HCT116 (cell line): Measurements from ENCODE around the gene CPHXL2. TPM values are rescaled to one million over a fixed set of nuclear protein-coding genes. Genes with fewer than 3 reads are reported as not detected.

Experiments used
- ATAC-seq: fragments of 200-7000 bp; cut with Tn5 transposase; 2 replicates; pipeline ENCODE4 v1.9.1; 2020; ENCODE audit warnings: mild to moderate bottlenecking, moderate library complexity
- BruUV-seq: library from RNA; stranded (reverse); fragments of 400-500 nt; replicated peaks from 2 replicates; lab custom pipeline; 2021; lab: Mats Ljungman, UMichigan
- CTCF ChIA-PET: fragments of 300-600 bp; sonication (Branson Sonifier 250); formaldehyde crosslinking; loops from one replicate; lab custom pipeline; 2021; ENCODE audit warnings: antibody characterized with exemption; lab: Charles Lee
- POLR2A ChIA-PET: fragments of 300-600, 350-600 bp; sonication (Branson Sonifier 250); formaldehyde crosslinking; loops from one replicate; lab custom pipeline; 2021; ENCODE audit warnings: antibody characterized with exemption; lab: Charles Lee
- RAD21 ChIA-PET, 2 experiments: fragments of 300-600 bp; sonication (Branson Sonifier 250); formaldehyde crosslinking; loops; one replicate each; lab custom pipeline; 2023; ENCODE audit warnings: low total read pairs in 2 of 2; ENCODE audit not compliant: uncharacterized antibody in 2 of 2, unreplicated experiment in 2 of 2, low non-redundant PET in 1 of 2; lab: Charles Lee
- DNase-seq: peaks from one replicate; pipeline ENCODE4 v3.0.0-alpha.2; 2010; ENCODE audit warnings: low read depth, low spot score
- H2AFZ ChIP-seq: fragments of 200-600 bp; shearing (Covaris generic), sonication (generic); 2 replicates; pipeline ENCODE4 v1.6.1; 2017; ENCODE audit warnings: low read depth, mixed run types, mixed read lengths, antibody characterized with exemption, low read length; ENCODE audit not compliant: poor library complexity, severe bottlenecking
- H3K27ac ChIP-seq: 2 replicates; pipeline ENCODE4 v1.5.1; 2012; ENCODE audit warnings: low read depth, low read length
- H3K27me3 ChIP-seq: fragments of 200-600 bp; sonication (generic); 2 replicates; pipeline ENCODE4 v1.6.1; 2016; ENCODE audit warnings: mixed run types, low read length, mixed read lengths; ENCODE audit not compliant: insufficient read depth
- H3K36me3 ChIP-seq, 2 experiments: fragments of 200-500 bp in 1 of 2; fragments of 200-600 bp in 1 of 2; sonication (Bioruptor generic) in 1 of 2; sonication (generic) in 1 of 2; 2 replicates each; pipeline versions ENCODE4 v1.5.1 to v1.6.1; 2014 to 2016; ENCODE audit warnings: low read length in 2 of 2, inconsistent platforms in 1 of 2, mixed read lengths in 1 of 2, mixed run types in 1 of 2; ENCODE audit not compliant: insufficient read depth in 2 of 2, control insufficient read depth in 1 of 2
- H3K4me1 ChIP-seq, 2 experiments: fragments of 200-600 bp in 1 of 2; sonication (generic) in 1 of 2; 2 replicates each; pipeline versions ENCODE4 v1.5.1 to v1.6.1; 2012 to 2017; ENCODE audit warnings: low read length in 2 of 2, inconsistent platforms in 1 of 2, mild to moderate bottlenecking in 1 of 2, mixed read lengths in 1 of 2, mixed run types in 1 of 2, moderate library complexity in 1 of 2; ENCODE audit not compliant: insufficient read depth in 2 of 2, control insufficient read depth in 1 of 2
- H3K4me2 ChIP-seq: fragments of 200-600 bp; sonication (generic); 2 replicates; pipeline ENCODE4 v1.6.1; 2017; ENCODE audit warnings: mixed run types, low read length, mixed read lengths
- H3K4me3 ChIP-seq, 2 experiments: fragments of 200-600 bp in 1 of 2; sonication (generic) in 1 of 2; replicated peaks in 1 of 2; 2 replicates each; pipeline ENCODE4 v1.5.1; 2011 to 2016; ENCODE audit warnings: low read length in 2 of 2, control low read depth in 1 of 2, low read depth in 1 of 2, mild to moderate bottlenecking in 1 of 2, mixed read lengths in 1 of 2, mixed run types in 1 of 2
- H3K79me2 ChIP-seq: fragments of 200-600 bp; sonication (generic); 2 replicates; pipeline ENCODE4 v1.6.1; 2017; ENCODE audit warnings: mild to moderate bottlenecking, mixed run types, low read length, moderate library complexity, mixed read lengths; ENCODE audit not compliant: insufficient read depth
- H3K9ac ChIP-seq: fragments of 200-600 bp; sonication (generic); 2 replicates; pipeline ENCODE4 v1.6.1; 2016; ENCODE audit warnings: low read length, mixed read lengths
- H3K9me2 ChIP-seq: fragments of 200-600 bp; sonication (generic), shearing (Covaris generic); 2 replicates; pipeline ENCODE4 v1.6.1; 2017; ENCODE audit warnings: mixed run types, mild to moderate bottlenecking, moderate library complexity; ENCODE audit not compliant: insufficient read depth
- H3K9me3 ChIP-seq, 2 experiments: fragments of 200-500 bp in 1 of 2; fragments of 200-600 bp in 1 of 2; sonication (Bioruptor generic) in 1 of 2; sonication (generic) in 1 of 2; 2 replicates each; pipeline ENCODE4 v1.6.1; 2014 to 2017; ENCODE audit warnings: low read length in 2 of 2, mixed read lengths in 2 of 2, inconsistent platforms in 1 of 2, low read depth in 1 of 2, mild to moderate bottlenecking in 1 of 2, mixed run types in 1 of 2, moderate library complexity in 1 of 2; ENCODE audit not compliant: control insufficient read depth in 1 of 2, insufficient read depth in 1 of 2
- H4K20me1 ChIP-seq: fragments of 200-600 bp; sonication (generic), shearing (Covaris generic); 2 replicates; pipeline ENCODE4 v1.6.1; 2017; ENCODE audit warnings: mixed run types, mild to moderate bottlenecking, moderate library complexity; ENCODE audit not compliant: insufficient read depth
- EGR1 ChIP-seq: IDR thresholded peaks from 2 replicates; pipeline ENCODE4 v1.6.1; 2012; ENCODE audit warnings: low read depth
- ELF1 ChIP-seq: IDR thresholded peaks from 2 replicates; pipeline ENCODE4 v1.6.1; 2012; ENCODE audit warnings: low read depth, borderline replicate concordance
- EZH2phosphoT487 ChIP-seq: fragments of 200-600 bp; IDR thresholded peaks from 2 replicates; pipeline ENCODE4 v1.6.1; 2018; ENCODE audit warnings: antibody characterized with exemption, borderline replicate concordance
- FOSL1 ChIP-seq: IDR thresholded peaks from 2 replicates; pipeline ENCODE4 v1.6.1; 2012; ENCODE audit warnings: low read depth
- JUND ChIP-seq: IDR thresholded peaks from 2 replicates; pipeline ENCODE4 v1.6.1; 2012
- POLR2AphosphoS5 ChIP-seq: IDR thresholded peaks from 2 replicates; pipeline ENCODE4 v1.6.1; 2011; ENCODE audit warnings: mild to moderate bottlenecking, low read depth, low read length, moderate library complexity
- RAD21 ChIP-seq: IDR thresholded peaks from 2 replicates; pipeline ENCODE4 v1.6.1; 2012; ENCODE audit warnings: low read depth, mild to moderate bottlenecking
- SRF ChIP-seq: IDR thresholded peaks from 2 replicates; pipeline ENCODE4 v1.6.1; 2012; ENCODE audit warnings: low read depth
- TCF7L2 ChIP-seq: IDR thresholded peaks from 2 replicates; pipeline ENCODE4 v1.7.0; 2011; ENCODE audit warnings: borderline replicate concordance, inconsistent platforms; ENCODE audit not compliant: insufficient read depth, insufficient read length; ENCODE audit errors: extremely low read depth
- YY1 ChIP-seq: IDR thresholded peaks from 2 replicates; pipeline ENCODE4 v1.6.1; 2011; ENCODE audit warnings: low read length, low read depth, moderate library complexity, mild to moderate bottlenecking; ENCODE audit not compliant: insufficient replicate concordance; ENCODE audit errors: extremely low read depth
- ZBTB33 ChIP-seq: IDR thresholded peaks from 2 replicates; pipeline ENCODE4 v1.6.1; 2011; ENCODE audit warnings: mild to moderate bottlenecking, low read length, moderate library complexity; ENCODE audit not compliant: insufficient replicate concordance; ENCODE audit errors: extremely low read depth
- ZFX ChIP-seq: fragments of 450-650 bp; IDR thresholded peaks from 2 replicates; pipeline ENCODE4 v1.6.1; 2017
- intact Hi-C: fragments of 100-400 bp; cut with micrococcal nuclease; formaldehyde crosslinking; loops from 2 replicates; pipeline ENCODE4 v1.10.0; 2022
- total RNA-seq: library from RNA; stranded (reverse); gene quantifications from one replicate; pipeline ENCODE4 v1.2.1, GENCODE V29; 2021; ENCODE audit not compliant: unreplicated experiment
- TF ChIP-seq, protein P1 (sequence below): IDR thresholded peaks from 2 replicates; pipeline ENCODE4 v1.6.1; 2012
- TF ChIP-seq, protein P2 (sequence below), 3 experiments: fragments of 200-600 bp in 1 of 3; sonication (generic) in 1 of 3; IDR thresholded peaks in 2 of 3; conservative IDR thresholded peaks in 1 of 3; 2 replicates each; pipeline ENCODE4 v1.5.1; 2012 to 2017; ENCODE audit warnings: low read depth in 2 of 3, low read length in 2 of 3, antibody characterized with exemption in 1 of 3, borderline replicate concordance in 1 of 3, control low read depth in 1 of 3, mild to moderate bottlenecking in 1 of 3, mixed read lengths in 1 of 3, mixed run types in 1 of 3, moderate library complexity in 1 of 3; ENCODE audit not compliant: insufficient read depth in 1 of 3
- TF ChIP-seq, protein P3 (sequence below): IDR thresholded peaks from 2 replicates; pipeline ENCODE4 v1.6.1; 2012

Gene CPHXL2
- total RNA-seq, 1 experiment from 2014 or later: not detected

DNA sequence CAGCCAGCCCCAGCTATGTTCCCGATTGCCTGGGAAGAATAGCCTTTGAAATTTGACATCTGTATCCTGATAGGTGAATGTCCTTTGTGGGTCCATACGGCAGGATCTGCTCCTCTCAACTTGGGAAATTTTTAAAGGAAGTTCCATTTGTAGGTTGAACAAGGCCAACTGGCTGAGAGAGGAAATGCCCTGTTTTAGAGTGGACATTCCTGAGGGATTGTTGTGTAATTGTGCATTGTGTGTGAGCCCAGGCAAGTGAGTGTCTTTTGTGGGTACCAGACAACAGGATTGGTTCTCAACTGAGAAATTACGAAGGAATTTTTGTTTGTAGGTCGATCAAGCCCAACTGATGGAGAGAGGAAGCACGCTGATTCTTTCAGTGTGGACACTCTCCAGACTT lies 2.6 kb upstream of the CPHXL2 start:
- TF ChIP-seq, protein P1, sequence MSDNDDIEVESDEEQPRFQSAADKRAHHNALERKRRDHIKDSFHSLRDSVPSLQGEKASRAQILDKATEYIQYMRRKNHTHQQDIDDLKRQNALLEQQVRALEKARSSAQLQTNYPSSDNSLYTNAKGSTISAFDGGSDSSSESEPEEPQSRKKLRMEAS: no peak
- TF ChIP-seq, all 23 proteins: peak for 0
- Histone ChIP-seq H3K27me3 (no peaks in the 10 kb centered on the region), H3K36me3 (no peaks in the 10 kb centered on the region), H3K9me3 (no peaks in the 10 kb centered on the region), H4K20me1 (no peaks in the 10 kb centered on the region), H3K79me2 (no peaks in the 10 kb centered on the region), H3K4me3 (no peak overlapping the region), H3K9ac (no peak overlapping the region), H3K4me2 (no peak overlapping the region), H2AFZ (no peak overlapping the region), H3K9me2 (no peaks in the 10 kb centered on the region), H3K4me1 (no peaks in the 10 kb centered on the region), H3K27ac (no peak overlapping the region)
- ATAC-seq (no peak), DNase-seq (no peak)
- ChIA-PET RAD21 (no interaction called here), CTCF (no interaction called here), POLR2A (no interaction called here)
- no TSS peak for BruUV-seq
- intact Hi-C loops: no loop called here

GRCh38 chr16:75667503-75667902 lies 9.3 kb downstream of the CPHXL2 start:
- intact Hi-C loops: no loop called here
- ChIA-PET POLR2A (no interaction called here), CTCF (no interaction called here), RAD21 (no interaction called here)
- Histone ChIP-seq H3K4me1 (no peaks in the 10 kb centered on the region), H3K9ac (no peak overlapping the region), H2AFZ (no peak overlapping the region), H4K20me1 (no peaks in the 10 kb centered on the region), H3K27ac (no peak overlapping the region), H3K9me2 (no peaks in the 10 kb centered on the region), H3K36me3 (no peaks in the 10 kb centered on the region), H3K4me3 (no peak overlapping the region), H3K27me3 (no peaks in the 10 kb centered on the region), H3K4me2 (no peak overlapping the region), H3K9me3 (no peaks in the 10 kb centered on the region), H3K79me2 (no peaks in the 10 kb centered on the region)
- DNase-seq (no peak), ATAC-seq (no peak)
- TF ChIP-seq FOSL1: no peak
- no peak for TF ChIP-seq ZFX
- no peak for TF ChIP-seq YY1
- no peak for TF ChIP-seq POLR2AphosphoS5
- TF ChIP-seq ELF1: no peak
- TF ChIP-seq JUND: no peak
- TF ChIP-seq EZH2phosphoT487: no peak
- no peak for TF ChIP-seq TCF7L2
- no peak for TF ChIP-seq SRF
- no peak for TF ChIP-seq ZBTB33
- TF ChIP-seq, protein P2, sequence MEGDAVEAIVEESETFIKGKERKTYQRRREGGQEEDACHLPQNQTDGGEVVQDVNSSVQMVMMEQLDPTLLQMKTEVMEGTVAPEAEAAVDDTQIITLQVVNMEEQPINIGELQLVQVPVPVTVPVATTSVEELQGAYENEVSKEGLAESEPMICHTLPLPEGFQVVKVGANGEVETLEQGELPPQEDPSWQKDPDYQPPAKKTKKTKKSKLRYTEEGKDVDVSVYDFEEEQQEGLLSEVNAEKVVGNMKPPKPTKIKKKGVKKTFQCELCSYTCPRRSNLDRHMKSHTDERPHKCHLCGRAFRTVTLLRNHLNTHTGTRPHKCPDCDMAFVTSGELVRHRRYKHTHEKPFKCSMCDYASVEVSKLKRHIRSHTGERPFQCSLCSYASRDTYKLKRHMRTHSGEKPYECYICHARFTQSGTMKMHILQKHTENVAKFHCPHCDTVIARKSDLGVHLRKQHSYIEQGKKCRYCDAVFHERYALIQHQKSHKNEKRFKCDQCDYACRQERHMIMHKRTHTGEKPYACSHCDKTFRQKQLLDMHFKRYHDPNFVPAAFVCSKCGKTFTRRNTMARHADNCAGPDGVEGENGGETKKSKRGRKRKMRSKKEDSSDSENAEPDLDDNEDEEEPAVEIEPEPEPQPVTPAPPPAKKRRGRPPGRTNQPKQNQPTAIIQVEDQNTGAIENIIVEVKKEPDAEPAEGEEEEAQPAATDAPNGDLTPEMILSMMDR (IDR thresholded peaks at IDR 0.05 in 2 of 3, conservative IDR thresholded peaks at IDR 0.05 in 1 of 3; ENCODE audit: borderline replicate concordance in 1 of 3, insufficient read depth in 1 of 3, low read depth in 2 of 3, low read length in 2 of 3): no peak
- no peak for TF ChIP-seq EGR1
- TF ChIP-seq, protein P3, sequence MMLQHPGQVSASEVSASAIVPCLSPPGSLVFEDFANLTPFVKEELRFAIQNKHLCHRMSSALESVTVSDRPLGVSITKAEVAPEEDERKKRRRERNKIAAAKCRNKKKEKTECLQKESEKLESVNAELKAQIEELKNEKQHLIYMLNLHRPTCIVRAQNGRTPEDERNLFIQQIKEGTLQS: no peak
- TF ChIP-seq RAD21: no peak
- BruUV-seq: no TSS peak
